Endodermal cell (in vitro differentiated cells): Measurements from ENCODE around the gene ARL15. TPM values are rescaled to one million over a fixed set of nuclear protein-coding genes. Genes with fewer than 3 reads are reported as not detected.

Source experiments
- DNase-seq: peaks from one replicate; pipeline ENCODE4 v3.0.0-alpha.2; 2017
- H3K27ac ChIP-seq: 2 replicates; pipeline ENCODE4 v1.5.1; 2013; ENCODE audit warnings: mild to moderate bottlenecking, low read depth, low read length, moderate library complexity
- H3K27me3 ChIP-seq: 2 replicates; pipeline ENCODE4 v1.6.1; 2013; ENCODE audit warnings: mild to moderate bottlenecking, low read length, moderate library complexity; ENCODE audit not compliant: insufficient read depth, control insufficient read depth, poor library complexity, severe bottlenecking
- H3K36me3 ChIP-seq: 2 replicates; pipeline ENCODE4 v1.7.0; 2013; ENCODE audit warnings: mild to moderate bottlenecking, low read length, moderate library complexity; ENCODE audit not compliant: control insufficient read depth, insufficient read depth
- H3K4me1 ChIP-seq: one replicate; pipeline ENCODE4 v1.7.0; 2013; ENCODE audit warnings: low read length; ENCODE audit not compliant: control insufficient read depth, insufficient read depth
- H3K4me3 ChIP-seq: 2 replicates; pipeline ENCODE4 v1.5.1; 2013; ENCODE audit warnings: mild to moderate bottlenecking, low read length, moderate library complexity
- H3K9ac ChIP-seq: 2 replicates; pipeline ENCODE4 v1.6.1; 2013; ENCODE audit warnings: mild to moderate bottlenecking, low read length, moderate library complexity; ENCODE audit not compliant: poor library complexity, severe bottlenecking; ENCODE audit errors: extremely low read depth
- H3K9me3 ChIP-seq: 2 replicates; pipeline ENCODE4 v1.6.1; 2013; ENCODE audit warnings: mild to moderate bottlenecking, low read length, moderate library complexity; ENCODE audit not compliant: control insufficient read depth
- H3K27ac Mint-ChIP-seq: 2 replicates; pipeline ENCODE4 v1.8.0; 2020; ENCODE audit warnings: mixed read lengths
- H3K27me3 Mint-ChIP-seq: 2 replicates; pipeline ENCODE4 v1.8.0; 2021; ENCODE audit warnings: mild to moderate bottlenecking, mixed read lengths; ENCODE audit not compliant: insufficient read depth
- H3K36me3 Mint-ChIP-seq: 2 replicates; pipeline ENCODE4 v1.8.0; 2020; ENCODE audit warnings: low read depth, mixed read lengths
- H3K4me1 Mint-ChIP-seq: 2 replicates; pipeline ENCODE4 v1.8.0; 2020; ENCODE audit warnings: mixed read lengths
- H3K4me3 Mint-ChIP-seq: 2 replicates; pipeline ENCODE4 v1.8.0; 2020; ENCODE audit warnings: mild to moderate bottlenecking, moderate library complexity, mixed read lengths
- H3K9me3 Mint-ChIP-seq: 2 replicates; pipeline ENCODE4 v1.8.0; 2020; ENCODE audit warnings: mild to moderate bottlenecking, mixed read lengths
- CTCF ChIP-seq: fragments of 200-600 bp; sonication (generic); conservative IDR thresholded peaks from 2 replicates; pipeline ENCODE4 v1.5.0; 2021; ENCODE audit warnings: antibody characterized with exemption, mild to moderate bottlenecking
- WGBS, 2 experiments: methylation state at CpG; one replicate each; pipeline versions ENCODE4 v1.1.5 to v1.1.7; 2013; ENCODE audit warnings: missing lambda C conversion rate in 2 of 2, mixed read lengths in 1 of 2; ENCODE audit not compliant: insufficient coverage in 1 of 2, insufficient read length in 1 of 2; 5-methylcytosine and 5-hydroxymethylcytosine counted together
- total RNA-seq, 2 donors: library from RNA; stranded (reverse); fragmentation: NEBNext Ultra II Directional in 1 of 2; extraction: Animal tissue kit (Norgen Biotek cat#: 25700) in 1 of 2; gene quantifications; 2 replicates in 1 of 2; 3 replicates in 1 of 2; pipeline ENCODE4 v1.2.1, GENCODE V29; 2021

The ARL15 gene
- total RNA-seq, 2 donors from 2014 or later, result 23.3 to 24.0 TPM

GRCh38 chr5:54007827-54008777 is 302.3 kb downstream of the ARL15 start:
- DNase-seq, result no peak
- Histone ChIP-seq H3K9me3 (peaks cover 4% of the 10 kb centered on the region), H3K9ac (no peak overlapping the region), H3K27ac (peak overlapping the region; percentile 47), H3K4me3 (no peak overlapping the region), H3K36me3 (no peaks in the 10 kb centered on the region), H3K27me3 (no peaks in the 10 kb centered on the region), H3K4me1 (peaks cover 17% of the 10 kb centered on the region)
- Mint-ChIP-seq H3K4me1 (peaks cover 25% of the 10 kb centered on the region), H3K27me3 (no peaks in the 10 kb centered on the region), H3K4me3 (no peak overlapping the region), H3K9me3 (peaks cover 6% of the 10 kb centered on the region), H3K36me3 (peaks cover 5% of the 10 kb centered on the region), H3K27ac (peak overlapping the region; percentile 41)
- TF ChIP-seq CTCF, result no peak
- 58 to 67% methylated on average over 5 to 6 of the region's 6 CpGs for WGBS, 2 experiments

GRCh38 chr5:54004697-54005096 is 305.7 kb downstream of the ARL15 start:
- Histone ChIP-seq H3K4me3 (no peak overlapping the region), H3K27me3 (no peaks in the 10 kb centered on the region), H3K36me3 (no peaks in the 10 kb centered on the region), H3K9me3 (no peaks in the 10 kb centered on the region), H3K27ac (no peak overlapping the region), H3K4me1 (peaks cover 16% of the 10 kb centered on the region), H3K9ac (no peak overlapping the region)
- TF ChIP-seq CTCF, result no peak
- Mint-ChIP-seq H3K4me3 (no peak overlapping the region), H3K27me3 (no peaks in the 10 kb centered on the region), H3K36me3 (no peaks in the 10 kb centered on the region), H3K9me3 (no peaks in the 10 kb centered on the region), H3K4me1 (peaks cover 32% of the 10 kb centered on the region), H3K27ac (no peak overlapping the region)
- DNase-seq, result no peak
- WGBS, 2 experiments, result 56 to 66% methylated on average over 3 of the region's 3 CpGs

GRCh38 chr5:54002779-54003178 is 307.6 kb downstream of the ARL15 start:
- peaks cover 2% of the 10 kb centered on the region for H3K36me3 Mint-ChIP-seq
- no peaks in the 10 kb centered on the region for H3K27me3 Mint-ChIP-seq
- H3K9ac ChIP-seq, result no peak overlapping the region
- no peak for DNase-seq
- H3K36me3 ChIP-seq, result no peaks in the 10 kb centered on the region
- no peaks in the 10 kb centered on the region for H3K9me3 ChIP-seq
- H3K4me3 ChIP-seq, result no peak overlapping the region
- WGBS, 2 experiments, result 74 to 82% methylated on average over 1 of the region's 1 CpG
- H3K4me1 ChIP-seq, result peaks cover 9% of the 10 kb centered on the region
- peaks cover 26% of the 10 kb centered on the region for H3K4me1 Mint-ChIP-seq
- H3K27ac ChIP-seq, result no peak overlapping the region
- H3K27ac Mint-ChIP-seq, result no peak overlapping the region
- no peak for TF ChIP-seq CTCF
- H3K9me3 Mint-ChIP-seq, result no peaks in the 10 kb centered on the region
- no peaks in the 10 kb centered on the region for H3K27me3 ChIP-seq
- no peak overlapping the region for H3K4me3 Mint-ChIP-seq
